ENCODE measurements around the gene IL18BP. TPM values are rescaled to one million over a fixed set of nuclear protein-coding genes. Genes with fewer than 3 reads are reported as not detected.

Gene IL18BP
- total and polyA plus RNA-seq, 9 of the 15 experiments (the other 6 are each of a cell fraction or from before 2014, with no cell fraction given) = 0.34 to 9.4 (median 3.2) TPM

- TF ChIP-seq ZNF277 (CRISPR knock-in tag; IDR thresholded peaks at IDR 0.05; ENCODE audit: borderline replicate concordance) (no peak), MEF2D (tag; conservative IDR thresholded peaks at IDR 0.05; ENCODE audit: low read depth) (no peak), CBX2 (IDR thresholded peaks at IDR 0.05; ENCODE audit: insufficient read depth, low read length, poor library complexity, severe bottlenecking) (no peak), ZBTB40 (IDR thresholded peaks at IDR 0.05) (0 out of 2 replicates have a peak, but pooled peaks have one; percentile 23), ZBTB40 (CRISPR knock-in tag; IDR thresholded peaks at IDR 0.05) (no peak), NKRF (IDR thresholded peaks at IDR 0.05; ENCODE audit: borderline replicate concordance) (no peak), FIP1L1 (IDR thresholded peaks at IDR 0.05; ENCODE audit: low read depth, low read length, poor library complexity, severe bottlenecking) (no peak), ATF7 (IDR thresholded peaks at IDR 0.05) (peak; percentile 52; the same call in 1 of the 2 replicates), ZBTB8A (IDR thresholded peaks at IDR 0.05; ENCODE audit: partially characterized antibody) (no peak), ZSCAN29 (IDR thresholded peaks at IDR 0.05) (no peak), ZNF830 (CRISPR knock-in tag; IDR thresholded peaks at IDR 0.05) (no peak), ARNT (IDR thresholded peaks at IDR 0.05) (no peak), HEY1 (CRISPR knock-in tag; IDR thresholded peaks at IDR 0.05; ENCODE audit: borderline replicate concordance) (0 out of 2 replicates have a peak, but pooled peaks have one; percentile 51), EP400 (IDR thresholded peaks at IDR 0.05) (peak; percentile 47; the same call in 1 of the 2 replicates), NONO (IDR thresholded peaks at IDR 0.05; ENCODE audit: low read depth in 2 of 2, low read length in 1 of 2) (no peak)
Measured at GRCh38 chr11:72040491-72041363, 42.0 kb downstream of the IL18BP start (continued).
